Skin of body (tissue), 2 donors: ENCODE results near the gene RNF208. TPM values are rescaled to one million over a fixed set of nuclear protein-coding genes. Genes with fewer than 3 reads are reported as not detected.

Experiments
- DNase-seq: peaks from one replicate; lab custom pipeline; 2025; lab: John Stamatoyannopoulos, UW
- total RNA-seq: library from RNA; depleted of rRNA; stranded (reverse); fragments of >200 nt; gene quantifications from one replicate; pipeline ENCODE4 v1.2.3, GENCODE V29; 2014

The RNF208 gene
- total RNA-seq, 1 donor from 2014 or later: 0.20 TPM

DNA sequence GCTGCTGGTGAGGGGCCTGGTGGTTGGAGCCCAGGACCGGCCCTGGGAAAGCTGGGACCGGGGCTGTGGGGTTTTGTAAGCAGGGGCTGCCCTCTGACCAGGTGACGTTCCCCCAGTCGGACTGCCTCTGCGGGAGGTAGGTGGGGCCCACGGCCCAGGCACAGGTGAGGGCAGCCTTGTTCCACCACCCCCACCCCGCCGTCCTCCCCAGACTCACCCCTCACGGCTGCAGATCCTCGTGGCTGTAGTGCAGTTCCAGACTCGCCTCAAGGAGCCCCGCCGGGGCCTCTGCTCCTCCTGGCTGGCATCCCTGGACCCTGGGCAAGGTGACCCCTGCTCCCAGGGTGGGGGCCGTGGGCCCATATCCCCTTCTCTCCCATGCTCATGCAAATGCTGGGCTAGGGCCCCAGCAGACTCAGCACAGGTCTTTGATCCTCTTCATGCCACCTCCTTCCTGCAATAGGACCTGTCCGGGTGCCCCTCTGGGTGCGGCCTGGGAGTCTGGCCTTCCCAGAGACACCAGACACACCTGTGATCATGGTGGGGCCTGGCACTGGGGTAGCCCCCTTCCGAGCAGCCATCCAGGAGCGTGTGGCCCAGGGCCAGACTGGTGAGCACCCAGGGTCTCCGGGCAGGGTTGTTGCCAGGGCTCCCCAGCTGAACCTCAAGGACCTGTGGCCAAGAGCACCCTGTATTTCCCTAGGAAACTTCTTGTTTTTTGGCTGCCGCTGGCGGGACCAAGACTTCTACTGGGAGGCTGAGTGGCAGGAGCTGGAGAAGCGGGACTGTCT is 6.6 kb downstream of the RNF208 start:
- no peak for DNase-seq

DNA sequence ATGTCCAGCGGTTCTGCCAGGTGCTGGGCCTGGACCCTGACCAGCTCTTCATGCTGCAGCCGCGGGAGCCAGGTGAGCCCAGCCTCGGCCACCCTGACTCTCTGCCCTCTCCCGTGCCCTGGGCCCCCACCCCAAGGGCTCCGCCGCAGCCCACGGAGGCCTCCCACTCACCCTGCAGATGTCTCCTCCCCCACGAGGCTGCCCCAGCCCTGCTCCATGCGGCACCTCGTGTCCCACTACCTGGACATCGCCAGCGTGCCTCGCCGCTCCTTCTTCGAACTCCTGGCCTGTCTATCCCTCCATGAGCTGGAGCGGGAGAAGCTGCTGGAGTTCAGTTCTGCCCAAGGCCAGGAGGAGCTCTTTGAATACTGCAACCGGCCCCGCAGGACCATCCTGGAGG is 7.4 kb downstream of the RNF208 start:
- no peak for DNase-seq

DNA sequence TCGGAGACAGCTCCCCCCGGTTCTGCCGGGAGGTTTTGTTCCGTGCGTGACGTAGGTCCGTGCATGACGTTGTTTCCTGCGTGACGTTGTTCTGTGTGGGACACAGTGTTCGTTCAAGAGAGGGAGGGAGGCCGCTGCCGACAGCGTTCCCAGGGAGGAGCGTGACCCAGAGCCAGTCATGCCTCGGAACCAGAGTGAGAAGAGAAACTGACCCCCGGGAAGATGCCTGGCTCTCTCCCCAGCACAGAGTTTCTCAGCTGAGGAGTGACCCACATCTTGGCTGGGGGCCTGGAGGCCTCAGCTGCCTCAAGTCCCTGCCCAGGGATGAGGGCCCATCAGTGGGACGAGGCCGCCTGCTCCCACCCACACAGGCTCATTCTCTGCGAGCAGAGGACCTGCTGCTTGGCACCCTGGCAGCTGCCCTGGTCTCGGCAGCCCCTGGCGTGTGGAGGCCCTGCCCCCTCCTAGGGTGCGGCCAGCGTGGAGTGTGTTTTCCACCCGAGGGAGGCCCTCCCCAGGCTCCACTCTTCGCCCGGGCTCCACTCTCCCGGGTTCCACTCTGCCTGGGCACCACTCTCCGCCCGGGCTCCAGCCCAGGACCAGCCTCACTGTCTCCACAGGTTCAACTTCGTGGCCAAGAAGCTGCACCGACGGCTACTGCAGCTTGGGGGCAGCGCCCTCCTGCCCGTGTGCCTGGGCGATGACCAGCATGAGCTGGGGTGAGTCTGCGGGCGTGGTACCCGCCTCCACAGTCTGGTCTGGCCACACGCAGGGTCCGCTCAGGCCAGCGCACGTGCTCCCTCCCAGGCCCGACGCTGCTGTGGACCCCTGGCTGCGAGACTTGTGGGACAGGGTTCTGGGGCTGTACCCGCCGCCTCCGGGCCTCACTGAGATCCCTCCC is 8.6 kb downstream of the RNF208 start:
- DNase-seq: no peak

DNA sequence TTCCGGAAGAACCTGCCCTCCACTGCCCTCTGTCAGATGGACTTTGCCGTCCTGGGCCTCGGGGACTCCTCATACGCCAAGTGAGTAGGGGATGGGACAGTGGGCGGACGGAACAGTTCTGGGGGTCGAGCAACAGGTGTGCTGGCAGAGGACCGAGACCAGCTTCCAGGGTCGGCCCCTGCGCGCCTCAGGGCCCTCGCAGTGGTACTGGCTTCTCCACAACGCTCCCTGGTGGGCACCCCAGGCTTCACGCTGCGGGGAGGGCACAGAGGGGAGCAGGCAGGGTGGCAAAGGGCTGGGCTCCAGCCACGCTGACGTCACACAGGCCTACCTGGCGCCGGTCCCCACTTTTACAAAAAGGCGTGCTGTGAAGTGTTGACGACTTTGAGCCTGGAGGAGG is 9.5 kb downstream of the RNF208 start:
- no peak for DNase-seq

DNA sequence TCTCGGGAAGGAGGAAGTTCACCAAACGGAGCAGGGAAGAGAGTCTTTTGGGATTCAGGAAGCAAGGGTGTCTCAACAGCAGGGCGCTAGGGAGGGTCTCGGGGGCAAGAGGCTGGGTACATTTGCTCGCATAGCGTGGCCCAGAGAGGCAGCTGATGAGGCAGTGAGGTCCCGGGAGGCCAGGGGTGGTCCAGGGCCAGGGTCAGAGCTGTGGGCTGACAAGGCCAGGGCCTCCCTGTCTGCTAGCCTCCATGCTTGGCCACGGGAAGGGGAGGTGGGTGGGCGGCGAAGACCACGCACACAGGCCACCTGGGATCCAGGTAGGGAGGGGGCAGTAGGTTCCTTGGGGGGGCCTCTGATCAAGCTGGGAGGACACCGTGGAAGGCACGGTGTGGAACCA is 10.5 kb downstream of the RNF208 start:
- DNase-seq: no peak

DNA sequence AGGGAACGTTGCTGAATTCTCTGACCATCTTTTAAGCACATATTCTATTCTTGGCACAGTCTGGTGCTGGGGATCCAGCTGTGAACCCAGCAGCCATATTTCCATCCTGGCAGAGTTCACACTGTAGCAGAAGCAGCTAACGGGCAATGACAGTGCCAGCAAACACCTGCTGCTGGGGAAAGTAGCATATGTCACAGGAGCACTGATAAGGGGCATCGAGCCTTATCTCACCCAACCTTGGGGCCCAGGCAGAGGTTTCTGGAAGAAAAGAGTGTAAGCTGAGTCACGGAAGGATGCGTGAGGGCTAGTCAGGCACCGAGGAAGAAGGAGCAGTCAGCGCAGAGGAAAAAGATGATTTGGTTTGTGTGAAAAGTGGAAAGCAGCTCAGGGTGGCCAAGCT is 15.4 kb downstream of the RNF208 start:
- no peak for DNase-seq

DNA sequence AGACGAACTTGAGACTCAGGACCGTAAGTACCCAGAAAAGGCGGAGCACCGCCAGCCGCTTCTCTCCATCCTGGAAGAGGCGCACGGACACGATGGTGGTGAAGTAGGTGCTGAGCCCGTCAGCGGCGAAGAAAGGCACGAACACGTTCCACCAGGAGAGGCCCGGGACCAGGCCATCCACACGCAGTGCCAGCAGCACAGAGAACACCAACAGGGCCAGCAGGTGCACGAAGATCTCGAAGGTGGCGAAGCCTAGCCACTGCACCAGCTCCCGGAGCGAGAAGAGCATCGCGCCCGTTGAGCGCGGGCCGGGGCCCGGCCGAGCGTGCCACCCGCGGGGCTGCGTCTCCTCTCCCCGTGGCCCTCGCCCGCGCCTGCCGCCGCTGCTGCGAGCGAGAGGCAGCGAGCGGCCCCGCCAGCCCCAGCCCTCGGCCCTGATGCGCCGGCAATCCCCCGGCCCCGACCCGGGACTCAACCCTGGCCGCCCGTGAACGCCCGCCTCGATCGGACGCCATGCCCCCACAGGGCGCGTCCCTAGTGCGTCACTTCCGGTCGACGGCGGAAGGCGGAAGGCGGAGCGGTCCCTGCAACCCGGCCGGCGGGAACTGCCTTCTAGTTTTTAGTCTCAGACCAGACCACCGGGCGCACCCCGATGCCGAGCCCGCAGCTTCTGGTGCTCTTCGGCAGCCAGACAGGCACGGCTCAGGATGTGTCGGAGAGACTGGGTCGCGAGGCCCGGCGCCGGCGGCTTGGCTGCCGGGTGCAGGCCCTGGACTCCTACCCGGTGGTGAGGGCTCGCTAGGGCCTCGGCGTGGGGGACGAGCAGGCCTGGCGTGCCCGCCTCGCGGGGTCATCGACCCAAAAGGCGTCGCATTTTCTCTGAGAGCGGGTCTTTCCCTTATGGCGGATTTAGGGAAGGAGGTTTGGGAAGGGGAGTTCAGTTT is 16.6 kb downstream of the RNF208 start, which contains the start of the genes NDOR1 and TMEM203:
TSS of gene NDOR1 (plus strand) at position 575 of the 944 bp plus-strand sequence. CDS start at position 653, 78 bp downstream.
TSS of gene TMEM203 (minus strand) at position 523 of the 944 bp plus-strand sequence. CDS start at position 289, 234 bp downstream.
- DNase-seq: peak; percentile 53

DNA sequence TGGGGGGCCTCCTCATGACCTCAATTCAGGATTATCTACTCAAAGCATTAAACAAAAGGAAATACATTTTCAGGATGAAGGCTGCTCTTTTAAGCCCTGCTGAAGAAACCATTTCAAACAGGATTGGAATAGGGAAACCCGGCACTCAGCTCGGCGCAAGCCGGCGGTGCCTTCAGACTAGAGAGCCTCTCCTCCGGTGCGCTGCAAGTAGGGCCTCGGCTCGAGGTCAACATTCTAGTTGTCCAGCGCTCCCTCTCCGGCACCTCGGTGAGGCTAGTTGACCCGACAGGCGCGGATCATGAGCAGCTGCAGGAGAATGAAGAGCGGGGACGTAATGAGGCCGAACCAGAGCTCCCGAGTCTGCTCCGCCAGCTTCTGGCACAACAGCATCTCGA is 17.3 kb downstream of the RNF208 start:
- no peak for DNase-seq

DNA sequence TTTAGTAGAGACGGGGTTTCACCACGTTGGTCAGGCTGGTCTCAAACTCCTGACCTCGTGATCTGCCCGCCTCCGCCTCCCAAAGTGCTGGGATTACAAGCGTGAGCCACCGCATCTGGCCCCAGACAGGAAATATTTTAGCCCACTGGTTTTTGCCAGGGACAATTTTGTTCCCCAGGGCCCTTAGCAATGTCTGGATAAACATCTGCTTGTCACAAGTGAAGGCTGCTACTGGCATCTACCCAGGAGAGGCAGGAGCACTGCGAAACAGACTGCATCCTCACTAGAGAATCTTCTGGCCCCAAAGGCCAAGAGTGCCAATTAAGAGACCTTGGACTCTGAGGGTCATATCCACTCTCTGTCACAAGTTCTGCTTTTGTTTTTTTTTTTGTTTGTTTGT is 19.1 kb downstream of the RNF208 start:
- DNase-seq: no peak

DNA sequence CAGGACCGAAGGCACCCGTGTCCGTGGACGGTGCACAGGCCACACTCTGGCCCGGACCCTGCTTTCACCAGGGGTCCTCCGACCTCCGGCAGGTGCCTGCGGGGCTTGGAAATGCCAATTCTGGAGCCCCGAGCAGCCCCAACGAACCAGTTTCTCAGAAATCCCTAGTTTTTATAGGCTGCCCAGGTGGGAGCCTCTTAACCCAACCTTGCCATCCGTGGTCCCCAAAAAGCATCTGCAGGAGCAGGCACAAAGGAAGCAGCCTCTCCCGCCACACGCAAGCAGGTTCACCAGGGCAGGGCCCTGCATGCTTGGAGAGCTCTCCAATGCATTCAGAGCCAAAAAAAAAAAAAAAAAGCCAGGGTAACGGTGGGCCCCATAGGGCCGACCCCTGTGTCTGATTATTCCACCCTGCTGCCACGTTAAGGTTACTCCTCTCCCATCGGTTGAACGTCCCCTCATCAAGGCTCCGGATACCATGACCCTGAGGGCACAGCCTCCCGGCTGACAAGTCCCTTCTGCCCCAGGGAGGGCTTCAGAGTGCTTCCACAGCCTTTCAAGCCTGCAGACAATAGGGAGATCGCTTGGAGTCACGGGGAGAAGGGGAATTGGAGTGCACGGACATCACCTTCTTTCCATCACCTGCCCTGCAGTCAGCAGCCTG is 20.7 kb downstream of the RNF208 start:
- DNase-seq: no peak

DNA sequence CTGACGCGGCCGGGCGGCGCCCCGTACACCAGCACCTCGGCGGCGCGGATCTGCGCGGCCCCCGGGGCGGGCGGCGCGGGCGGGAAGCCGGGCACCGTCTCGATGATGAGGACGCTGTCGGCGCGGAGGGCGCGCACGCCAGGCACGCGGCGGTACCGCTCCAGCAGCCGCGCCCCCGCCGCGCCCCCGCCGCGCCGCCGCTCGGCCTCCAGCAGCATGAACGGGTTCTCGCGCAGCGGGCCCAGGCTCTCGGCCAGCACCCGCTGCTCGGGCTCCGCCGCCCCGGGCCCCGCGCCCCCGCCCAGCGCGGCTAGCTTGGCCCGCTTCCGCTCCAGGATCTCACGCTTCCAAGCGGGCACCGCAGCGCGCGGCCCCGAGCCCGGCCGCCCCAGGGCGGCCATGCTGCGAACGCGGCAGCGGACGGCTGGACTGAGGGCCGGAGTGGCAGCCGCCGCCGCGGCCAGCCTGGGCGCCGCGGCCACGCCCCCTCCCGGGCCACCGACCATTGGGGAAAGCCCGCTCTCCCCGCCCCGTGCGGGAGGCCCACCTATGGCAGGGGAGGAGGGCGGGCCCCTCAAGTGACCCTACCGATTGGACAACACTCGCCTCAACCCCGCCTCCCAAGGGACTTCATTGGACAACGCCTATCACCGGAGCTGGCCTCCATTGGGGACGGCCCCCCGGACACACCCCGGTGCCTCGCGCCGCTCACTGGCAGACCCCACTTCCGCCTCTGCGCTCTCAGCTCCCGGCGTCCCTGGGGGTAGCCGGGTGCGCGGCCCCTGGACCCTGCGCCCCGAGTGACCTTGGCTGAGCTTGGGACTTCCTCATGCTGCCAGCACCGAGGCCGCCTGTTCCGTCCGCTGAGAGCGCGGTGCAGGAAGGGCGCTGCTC is 21.5 kb downstream of the RNF208 start, which contains the start of gene TPRN:
TSS of gene TPRN (minus strand) at position 431 of the 894 bp plus-strand sequence. CDS start at position 401, 30 bp downstream.
- DNase-seq: peak; percentile 95

DNA sequence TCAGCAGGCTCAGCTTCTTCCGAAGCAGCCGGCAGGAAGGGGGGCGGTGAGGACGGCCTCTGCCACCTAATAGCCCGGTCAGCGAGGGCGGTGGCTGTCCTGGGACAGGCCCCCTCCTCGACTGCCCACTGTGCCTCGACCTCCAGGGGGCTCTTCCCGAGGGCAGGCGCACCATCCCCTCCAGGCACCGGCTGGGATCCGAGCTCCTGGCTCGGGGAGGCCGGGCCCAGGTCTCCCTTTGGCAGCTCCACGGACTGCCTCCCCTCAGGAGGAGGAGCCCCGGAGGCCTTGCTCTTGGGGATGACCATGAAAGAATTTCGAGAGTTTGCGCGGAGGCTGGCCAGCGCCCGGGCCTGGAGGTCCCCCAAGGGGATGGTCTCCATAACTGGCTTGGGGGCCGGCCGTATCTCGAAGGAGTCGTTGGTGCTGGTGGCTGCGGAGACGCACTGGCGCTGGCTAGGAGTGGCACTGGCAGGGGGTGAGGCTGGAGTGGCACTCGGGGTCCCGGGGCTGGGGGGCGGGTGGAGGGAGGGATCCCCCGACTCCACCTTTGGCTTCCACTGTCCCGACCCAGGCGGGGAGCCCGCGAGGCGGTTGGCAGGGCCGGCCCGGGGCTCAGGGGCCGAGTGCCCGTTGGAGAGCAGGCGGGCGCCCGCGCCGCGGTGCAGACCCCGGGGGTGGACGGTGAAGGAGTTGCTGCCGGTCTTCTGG is 22.5 kb downstream of the RNF208 start:
- no peak for DNase-seq

DNA sequence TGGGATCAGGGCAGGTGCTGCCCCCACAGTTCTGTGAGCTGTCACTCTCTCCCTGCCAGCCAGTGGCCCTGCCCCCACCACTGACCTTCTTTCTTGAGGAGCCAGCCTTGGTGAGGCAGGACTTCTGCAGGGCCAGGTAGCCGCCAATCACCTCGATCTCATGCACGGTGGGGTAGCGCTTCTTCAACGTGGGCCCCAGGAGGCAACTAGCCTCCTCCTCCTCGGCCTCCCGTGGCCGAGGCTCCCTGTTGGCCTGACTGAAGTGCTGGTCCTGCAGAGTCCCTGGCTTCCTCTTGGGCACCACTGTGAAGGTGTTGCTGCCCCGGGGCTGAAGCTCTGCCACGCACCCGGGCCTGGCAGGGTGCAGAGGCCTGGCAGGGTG is 23.1 kb downstream of the RNF208 start:
- no peak for DNase-seq

DNA sequence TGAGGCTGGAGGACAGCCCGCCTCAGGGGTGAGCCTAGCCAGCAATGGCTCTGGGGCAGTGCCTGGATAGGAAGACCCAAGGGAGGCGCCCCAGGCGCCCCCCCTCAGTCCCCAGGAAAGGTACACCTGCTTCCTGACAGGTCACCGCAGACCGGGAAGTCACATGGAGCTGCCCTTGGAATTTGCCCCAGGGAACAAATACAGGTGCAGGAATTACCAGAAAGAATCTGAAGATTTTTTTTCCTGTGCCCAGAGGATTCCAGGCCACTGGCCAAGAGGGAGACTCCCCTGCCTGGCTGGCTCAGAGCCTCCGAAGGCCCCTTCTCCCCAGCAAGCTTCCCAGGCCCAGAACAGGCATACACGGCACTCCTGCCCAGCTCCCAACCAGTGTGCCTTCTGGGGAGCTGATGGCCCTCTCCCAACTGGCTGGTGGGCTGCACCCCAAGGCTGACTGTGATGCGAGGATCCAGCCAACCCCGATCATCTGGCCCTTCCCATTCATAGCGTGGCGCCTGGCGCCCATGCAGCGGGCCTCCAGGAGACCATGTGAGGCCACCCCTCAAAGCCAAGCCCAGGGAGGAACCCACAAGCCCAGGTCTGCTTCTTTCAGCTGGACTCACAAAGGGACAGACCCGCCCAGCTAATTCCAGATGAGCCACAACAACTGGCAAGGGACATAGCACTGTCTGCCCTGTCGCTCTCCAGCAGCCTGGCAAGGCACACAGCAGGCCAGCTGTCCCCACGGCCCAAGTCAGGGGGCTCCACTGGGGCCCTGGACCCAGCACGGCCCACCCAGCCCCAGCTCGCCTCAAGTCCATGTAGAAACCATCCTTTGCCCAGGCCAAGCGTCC is 23.8 kb downstream of the RNF208 start:
- no peak for DNase-seq

DNA sequence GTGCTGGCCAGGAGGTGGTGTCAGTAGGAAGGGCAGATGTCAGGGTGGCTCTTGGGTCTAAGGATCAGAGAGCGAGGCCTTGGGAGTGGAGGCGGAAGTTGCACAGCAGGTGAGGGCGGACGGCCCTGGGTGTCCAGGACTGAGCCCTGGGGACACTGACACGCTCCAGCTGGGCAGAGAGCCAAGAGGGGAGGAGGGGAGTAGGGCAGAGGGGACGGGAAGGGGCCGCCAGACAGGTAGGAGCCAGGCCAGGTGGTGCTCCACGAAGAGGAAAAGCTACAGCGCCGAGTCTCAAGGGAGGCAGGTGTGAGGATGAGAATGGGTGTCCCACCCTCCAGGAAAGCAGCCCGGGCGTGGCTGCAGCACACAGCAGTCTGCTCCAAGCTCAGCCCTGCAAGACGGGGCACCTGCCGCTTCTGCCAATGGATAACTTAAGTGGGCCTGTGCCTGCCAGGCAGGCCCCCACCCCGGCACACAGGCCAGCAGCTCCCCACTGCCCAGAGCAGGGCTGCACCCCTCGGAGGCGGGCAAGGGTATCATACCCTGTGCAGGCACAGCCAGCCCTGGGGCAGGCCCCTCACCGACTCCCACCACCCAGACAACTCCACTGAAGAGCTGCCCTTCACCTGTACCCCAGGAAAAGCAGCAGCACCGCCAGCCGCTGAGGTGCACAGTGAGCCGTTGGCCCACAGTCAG is 26.4 kb downstream of the RNF208 start:
- no peak for DNase-seq

DNA sequence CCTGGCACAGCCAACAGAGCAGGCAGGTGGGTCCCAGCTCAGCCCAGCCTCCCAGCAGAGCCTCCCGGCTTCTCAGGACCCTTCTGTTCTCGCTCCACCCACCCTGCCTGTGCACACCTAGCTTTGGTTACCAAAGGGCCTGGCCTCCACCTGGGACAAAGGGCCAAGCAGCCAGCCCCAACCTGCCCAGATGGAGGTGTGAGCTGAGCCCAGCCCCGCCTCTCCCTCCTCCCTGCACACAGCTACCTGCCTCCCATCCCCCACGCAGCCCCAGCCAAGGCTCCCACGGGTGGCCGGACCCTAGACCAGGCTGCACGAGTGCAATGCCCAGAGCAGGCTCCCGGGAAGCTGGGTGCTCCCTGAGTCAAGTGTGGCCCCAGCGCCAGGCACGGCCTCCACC is 27.1 kb downstream of the RNF208 start:
- DNase-seq: no peak

DNA sequence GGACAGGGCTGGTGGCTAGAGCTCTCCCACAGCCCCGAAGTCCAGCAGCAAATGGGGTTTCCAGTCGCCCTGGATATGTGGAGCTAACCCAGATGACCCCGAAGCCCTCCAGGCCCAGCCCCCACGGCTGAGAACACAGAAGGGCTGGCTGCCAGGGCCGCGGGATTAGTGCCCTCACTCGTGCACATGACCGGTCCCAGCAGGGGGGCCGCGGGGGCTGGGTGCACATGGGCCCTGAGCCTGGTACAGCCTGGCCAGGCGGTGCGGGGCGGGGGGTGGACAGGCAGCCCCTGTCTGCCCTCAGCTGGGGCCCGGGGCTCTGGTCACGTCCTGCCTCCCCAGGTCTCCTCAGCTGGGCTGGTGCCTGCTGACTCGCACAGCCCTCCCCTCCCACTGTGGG is 27.7 kb downstream of the RNF208 start:
- DNase-seq: no peak
